Tibial artery (tissue), 4 donors: Measurements from ENCODE around the gene C10orf90.
"Not testable (repeated sequence)": the region's sequence is repeated elsewhere in the genome, so short reads cannot be mapped to it uniquely, and the experiment has no call there.

ENCODE experiments used
- DNase-seq, 2 donors: peaks; one replicate each; pipeline ENCODE4 v3.0.0-alpha.2; 2019
- H3K27ac ChIP-seq, 2 donors: fragments of 200-600 bp; sonication (generic) in 1 of 2; 1 replicate in 1 of 2; 2 replicates in 1 of 2; pipeline ENCODE4 v1.5.1; 2018 to 2019; ENCODE audit warnings: mild to moderate bottlenecking in 1 of 2
- H3K27me3 ChIP-seq, 2 donors: fragments of 200-600 bp; sonication (generic) in 1 of 2; one replicate each; pipeline versions ENCODE4 v1.5.1 to v1.6.0; 2016 to 2019
- H3K36me3 ChIP-seq, 3 donors: fragments of 200-600 bp; sonication (generic) in 2 of 3; one replicate each; pipeline ENCODE4 v1.5.1; 2016 to 2019; ENCODE audit warnings: mild to moderate bottlenecking in 2 of 3
- H3K4me1 ChIP-seq, 4 donors: fragments of 200-600 bp; sonication (generic) in 2 of 4; 1 replicate in 3 of 4; 2 replicates in 1 of 4; pipeline ENCODE4 v1.5.1; 2016 to 2019
- H3K4me3 ChIP-seq, 2 donors: fragments of 200-600 bp; sonication (generic) in 1 of 2; 1 replicate in 1 of 2; 2 replicates in 1 of 2; pipeline ENCODE4 v1.5.1; 2018 to 2019; ENCODE audit warnings: mild to moderate bottlenecking in 2 of 2
- H3K9me3 ChIP-seq, 3 donors: fragments of 200-600 bp; sonication (generic) in 1 of 3; one replicate each; pipeline ENCODE4 v1.5.1; 2016 to 2019
- intact Hi-C: fragments of 100-400 bp; cut with DNase I; formaldehyde crosslinking; loops from one replicate; pipeline ENCODE4 v1.15.0; 2023; ENCODE audit warnings: low total_unique reads
- TF ChIP-seq, protein P1 (sequence below), 2 experiments: fragments of 200-600 bp in 1 of 2; fragments of 450-650 bp in 1 of 2; IDR thresholded peaks; one replicate each; pipeline ENCODE4 v1.5.1; 2017 to 2019; ENCODE audit warnings: antibody characterized with exemption in 2 of 2, mild to moderate bottlenecking in 1 of 2, moderate library complexity in 1 of 2

C10orf90 gene

DNA sequence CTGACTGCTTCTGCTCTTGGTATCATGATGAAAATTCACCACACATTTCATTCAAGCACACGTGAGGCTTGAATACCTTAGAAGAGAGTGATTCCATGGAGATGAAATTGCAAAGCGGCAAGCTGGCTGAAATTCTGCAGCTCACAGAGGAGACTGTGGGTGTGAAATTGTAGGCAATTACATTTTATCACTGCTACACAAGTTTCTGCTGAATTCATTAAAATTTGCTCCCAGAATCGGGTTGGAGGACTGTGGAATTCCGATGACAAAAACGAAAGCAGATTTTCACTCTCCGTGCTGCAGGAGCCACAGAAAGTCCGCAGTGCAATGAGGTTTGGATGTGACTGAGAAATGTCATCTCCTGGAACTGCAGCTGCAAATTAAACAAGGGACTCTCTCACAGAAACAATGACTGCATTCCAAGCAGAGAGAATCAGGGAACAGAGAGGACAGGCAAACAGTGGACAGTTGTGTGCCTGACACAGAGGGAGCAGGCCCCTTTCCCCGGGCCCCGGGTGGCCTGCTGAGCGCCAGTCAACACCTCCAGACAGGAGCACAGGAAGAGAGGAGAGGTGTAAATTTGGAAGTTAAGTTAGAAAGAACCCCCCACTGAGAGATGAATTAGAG is 109.1 kb downstream of the C10orf90 start:
- intact Hi-C loops, result loop anchor here (5.0 kb wide), 1 partner anchor 484 kb away; no protein-coding TSS in a partner anchor
- Histone ChIP-seq H3K4me1 (no peaks in the 10 kb centered on the region), H3K9me3 (no peaks in the 10 kb centered on the region), H3K27ac (no peak overlapping the region), H3K36me3 (no peaks in the 10 kb centered on the region), H3K4me3 (peak overlapping the region; percentile 8 to 24), H3K27me3 (no peaks in the 10 kb centered on the region)
- TF ChIP-seq, protein P1, sequence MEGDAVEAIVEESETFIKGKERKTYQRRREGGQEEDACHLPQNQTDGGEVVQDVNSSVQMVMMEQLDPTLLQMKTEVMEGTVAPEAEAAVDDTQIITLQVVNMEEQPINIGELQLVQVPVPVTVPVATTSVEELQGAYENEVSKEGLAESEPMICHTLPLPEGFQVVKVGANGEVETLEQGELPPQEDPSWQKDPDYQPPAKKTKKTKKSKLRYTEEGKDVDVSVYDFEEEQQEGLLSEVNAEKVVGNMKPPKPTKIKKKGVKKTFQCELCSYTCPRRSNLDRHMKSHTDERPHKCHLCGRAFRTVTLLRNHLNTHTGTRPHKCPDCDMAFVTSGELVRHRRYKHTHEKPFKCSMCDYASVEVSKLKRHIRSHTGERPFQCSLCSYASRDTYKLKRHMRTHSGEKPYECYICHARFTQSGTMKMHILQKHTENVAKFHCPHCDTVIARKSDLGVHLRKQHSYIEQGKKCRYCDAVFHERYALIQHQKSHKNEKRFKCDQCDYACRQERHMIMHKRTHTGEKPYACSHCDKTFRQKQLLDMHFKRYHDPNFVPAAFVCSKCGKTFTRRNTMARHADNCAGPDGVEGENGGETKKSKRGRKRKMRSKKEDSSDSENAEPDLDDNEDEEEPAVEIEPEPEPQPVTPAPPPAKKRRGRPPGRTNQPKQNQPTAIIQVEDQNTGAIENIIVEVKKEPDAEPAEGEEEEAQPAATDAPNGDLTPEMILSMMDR (IDR thresholded peaks at IDR 0.05), result no peak
- no peak for DNase-seq

DNA sequence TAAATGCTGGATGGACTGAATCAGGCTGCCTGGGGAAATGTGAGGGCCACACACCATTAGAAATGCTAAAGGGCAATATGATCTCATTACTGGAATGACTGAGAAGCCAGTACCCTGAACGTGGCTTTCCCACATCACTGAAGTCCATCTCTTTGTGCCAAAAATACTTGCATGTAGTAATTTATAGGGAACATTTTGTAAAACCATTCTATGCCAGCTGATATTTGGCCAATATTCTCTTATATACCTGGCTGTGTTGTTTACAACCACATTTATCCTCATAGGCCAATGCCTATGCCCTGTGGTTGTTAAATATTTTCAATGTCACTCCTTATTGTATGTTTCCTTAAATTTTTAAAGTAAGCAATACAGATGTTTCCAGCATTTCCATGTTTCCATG is 111.6 kb downstream of the C10orf90 start:
- Histone ChIP-seq H3K36me3 (no peaks in the 10 kb centered on the region), H3K4me1 (no peaks in the 10 kb centered on the region), H3K4me3 (no peak overlapping the region), H3K9me3 (no peaks in the 10 kb centered on the region), H3K27ac (no peak overlapping the region), H3K27me3 (no peaks in the 10 kb centered on the region)
- TF ChIP-seq, protein P1 (IDR thresholded peaks at IDR 0.05), result no peak
- intact Hi-C loops, result no loop called here
- DNase-seq, result no peak

- H3K4me1 ChIP-seq, result no peaks in the 10 kb centered on the region
- DNase-seq, result no peak
- H3K9me3 ChIP-seq, result no peaks in the 10 kb centered on the region
- no peak overlapping the region for H3K27ac ChIP-seq
- H3K27me3 ChIP-seq, result no peaks in the 10 kb centered on the region
- intact Hi-C loops, result no loop called here
- H3K4me3 ChIP-seq, result no peak overlapping the region
- no peaks in the 10 kb centered on the region for H3K36me3 ChIP-seq
- TF ChIP-seq, protein P1 (IDR thresholded peaks at IDR 0.05), result no peak
Observed at GRCh38 chr10:126551202-126551601, 119.3 kb downstream of the C10orf90 start.

DNA sequence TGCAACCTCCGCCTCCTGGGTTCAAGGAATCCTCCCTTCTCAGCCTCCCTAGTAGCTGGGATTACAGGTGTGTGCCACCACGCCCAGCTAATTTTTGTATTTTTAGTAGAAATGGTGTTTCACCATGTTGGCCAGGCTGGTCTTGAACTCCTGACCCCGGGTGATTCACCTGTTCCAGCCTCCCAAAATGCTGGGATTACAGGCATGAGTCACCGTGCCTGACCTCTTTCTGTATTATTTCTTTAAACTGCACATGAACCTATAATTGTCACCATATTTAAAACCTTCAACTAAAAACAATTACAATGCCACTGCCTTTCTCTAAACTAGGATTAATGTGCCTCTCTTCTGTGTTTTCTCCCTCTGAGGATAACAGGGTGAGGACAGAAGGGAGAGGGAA is 119.9 kb downstream of the C10orf90 start:
- H3K27ac ChIP-seq, DNase-seq, H3K27me3 ChIP-seq, H3K4me1 ChIP-seq, intact Hi-C loops, H3K36me3 ChIP-seq, H3K4me3 ChIP-seq, H3K9me3 ChIP-seq: not testable (repeated sequence)

DNA sequence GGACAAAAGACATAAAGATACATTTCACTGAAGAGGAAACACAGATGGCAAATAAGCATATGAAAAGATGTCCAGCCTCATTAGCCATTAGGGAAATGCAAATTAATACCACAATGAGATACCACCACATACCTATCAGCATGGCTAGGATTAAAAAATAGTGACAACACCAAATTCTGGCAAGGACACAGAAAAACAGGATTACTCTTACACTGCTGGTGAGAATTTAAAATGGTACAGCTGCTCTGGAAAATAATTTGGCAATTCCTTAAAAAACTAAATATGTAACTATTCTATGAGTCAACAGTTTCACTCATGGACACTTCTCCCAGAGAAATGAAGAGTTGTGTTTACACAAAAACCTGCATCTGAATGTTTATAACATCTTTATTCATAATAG is 121.1 kb downstream of the C10orf90 start:
- H3K4me3 ChIP-seq, result no peak overlapping the region
- no peak overlapping the region for H3K27ac ChIP-seq
- no peaks in the 10 kb centered on the region for H3K27me3 ChIP-seq
- H3K4me1 ChIP-seq, result no peaks in the 10 kb centered on the region
- no peaks in the 10 kb centered on the region for H3K36me3 ChIP-seq
- intact Hi-C loops, result no loop called here
- DNase-seq, result no peak
- no peaks in the 10 kb centered on the region for H3K9me3 ChIP-seq
- TF ChIP-seq, protein P1 (IDR thresholded peaks at IDR 0.05), result no peak

DNA sequence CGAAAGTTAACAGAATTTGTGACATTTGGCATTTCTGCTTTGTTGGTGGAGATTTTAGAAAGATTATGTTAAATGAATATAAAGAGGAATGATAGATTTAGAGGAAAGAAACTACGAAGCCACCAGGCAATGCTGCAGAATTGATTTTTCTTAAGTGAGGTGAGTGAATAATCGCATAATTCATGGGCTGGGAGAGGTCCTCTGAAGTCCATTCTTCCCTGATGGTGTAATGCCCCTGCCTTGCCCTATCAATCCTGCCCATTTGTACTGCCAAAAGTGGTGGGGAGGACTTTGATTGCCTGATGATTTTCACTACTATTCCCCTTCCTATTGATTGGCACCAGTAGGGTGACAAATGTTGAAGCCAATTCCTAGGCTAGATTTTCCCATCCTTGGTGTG is 125.9 kb downstream of the C10orf90 start:
- Histone ChIP-seq H3K4me1 (no peaks in the 10 kb centered on the region), H3K36me3 (no peaks in the 10 kb centered on the region), H3K9me3 (no peaks in the 10 kb centered on the region), H3K4me3 (no peak overlapping the region), H3K27me3 (no peaks in the 10 kb centered on the region), H3K27ac (no peak overlapping the region)
- intact Hi-C loops, result no loop called here
- DNase-seq, result no peak
- TF ChIP-seq, protein P1 (IDR thresholded peaks at IDR 0.05), result no peak
